NCI-H146 treated with DMSO at 0.1 percent for 48 hours (cell line): ENCODE results near the gene RNASE8.
A peak's percentile ranks its signal among the peaks of the same experiment; 100 is the strongest.

ENCODE experiments used
- DNase-seq: peaks from one replicate; lab custom pipeline; 2025; ENCODE audit not compliant: unreplicated experiment; lab: John Stamatoyannopoulos, UW

RNASE8 gene

GRCh38 chr14:21090940-21091663 lies 33.5 kb downstream of the RNASE8 start:
- DNase-seq: no peak

DNA sequence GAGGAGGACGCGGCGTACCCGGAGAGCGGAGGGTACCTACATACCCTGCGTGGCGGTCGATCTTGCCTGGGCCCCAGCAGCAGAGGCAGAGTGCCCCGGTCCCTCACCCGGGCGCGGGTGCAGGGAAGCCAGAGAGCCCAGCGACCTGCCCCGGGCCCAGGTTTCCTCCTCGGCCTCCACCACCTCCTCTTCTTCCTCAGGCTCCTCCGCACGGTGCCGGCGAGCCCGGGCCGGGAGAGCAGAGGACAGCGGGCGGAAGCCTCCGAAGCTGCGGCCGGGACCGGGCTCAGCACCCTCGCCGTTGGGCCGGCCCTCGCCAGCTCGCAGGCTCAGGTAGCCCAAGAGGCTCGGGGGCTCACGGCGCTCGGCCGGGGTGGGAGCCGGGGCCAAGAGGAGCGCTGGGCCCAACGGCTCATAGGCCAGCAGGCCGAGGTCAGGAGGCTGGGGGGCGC lies 34.2 kb downstream of the RNASE8 start:
- no peak for DNase-seq

DNA sequence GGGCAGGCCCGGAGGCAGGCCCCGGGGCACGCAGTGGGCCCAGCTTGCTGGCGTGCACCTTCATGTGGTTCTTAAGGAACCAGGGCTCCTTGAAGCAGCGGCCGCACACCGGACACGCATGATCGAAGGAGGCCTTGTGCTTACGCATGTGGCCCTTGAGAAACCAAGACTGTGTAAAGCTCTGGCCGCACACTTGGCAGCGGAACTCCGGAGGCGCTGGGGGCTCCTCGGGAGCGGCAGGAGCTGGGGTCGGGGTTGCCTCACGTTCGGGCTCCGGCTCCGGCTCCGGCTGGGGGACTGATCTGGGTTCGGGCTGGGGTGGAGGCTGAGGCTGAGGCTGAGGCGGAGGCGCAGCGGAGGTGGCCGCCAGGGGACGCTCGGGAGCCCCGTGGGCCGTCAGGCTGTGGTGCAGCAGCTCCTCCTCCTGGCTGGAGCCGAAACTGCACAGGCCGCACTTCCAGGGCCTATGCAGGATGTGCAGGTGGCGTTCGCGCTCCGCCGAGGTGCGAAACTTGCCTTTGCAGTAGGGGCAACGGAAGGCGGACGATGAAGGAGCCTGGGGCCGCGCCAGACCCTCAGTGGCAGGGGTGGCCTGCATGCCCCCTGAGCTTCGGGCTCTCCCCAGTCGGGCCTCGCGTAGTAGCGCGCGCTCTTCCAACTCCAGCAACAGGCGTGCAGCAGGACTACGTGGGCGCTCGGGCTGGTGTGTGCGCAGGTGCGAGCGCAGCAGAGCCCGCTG lies 34.8 kb downstream of the RNASE8 start:
- DNase-seq: no peak

- DNase-seq: no peak
Measured at GRCh38 chr14:21093018-21093417, 35.4 kb downstream of the RNASE8 start.

DNA sequence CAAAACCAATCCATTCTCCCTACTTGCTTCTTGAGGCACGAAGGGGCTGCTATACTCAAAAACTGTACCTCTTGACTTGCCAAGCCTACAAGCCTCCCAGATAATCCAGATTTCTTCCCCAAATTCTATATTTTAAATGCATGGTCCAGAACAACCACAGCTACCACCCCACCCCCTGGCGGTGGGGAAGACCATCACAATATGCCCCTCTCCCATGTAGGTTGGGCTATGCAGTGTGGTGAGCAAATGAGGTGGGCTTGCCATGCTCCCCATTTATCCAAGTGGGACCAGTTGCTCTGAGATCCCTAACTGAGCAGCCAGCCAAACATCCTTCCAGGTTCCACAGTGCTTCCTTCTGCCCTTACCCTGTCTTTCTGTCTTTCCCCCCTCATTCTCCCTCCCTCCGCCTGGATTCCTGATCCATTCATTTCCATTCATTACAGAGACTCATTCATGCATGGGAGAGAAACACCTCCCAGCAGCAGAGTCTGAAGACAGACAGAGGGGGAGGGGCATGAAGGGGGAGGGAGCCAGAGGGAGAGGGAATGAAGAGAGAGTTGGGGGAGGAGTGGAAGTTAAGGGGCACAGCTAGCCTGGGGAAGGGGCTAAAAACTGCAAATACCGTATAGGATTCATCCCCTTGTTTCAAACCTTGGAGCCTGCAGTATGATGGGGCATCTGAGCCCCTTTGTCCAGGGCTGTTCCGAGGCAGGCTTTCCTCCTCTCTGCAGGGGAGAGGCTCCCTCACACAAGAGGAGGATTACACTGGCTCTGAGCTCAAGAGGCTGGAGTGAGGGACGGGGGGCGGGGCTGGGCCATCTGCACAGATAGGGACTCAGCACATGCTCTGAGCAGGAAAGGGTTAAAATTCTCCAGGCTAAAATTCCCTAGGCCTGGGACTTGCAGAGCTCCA lies 36.4 kb downstream of the RNASE8 start:
- DNase-seq: no peak

GRCh38 chr14:21095430-21096205 lies 38.0 kb downstream of the RNASE8 start:
- DNase-seq: no peak

DNA sequence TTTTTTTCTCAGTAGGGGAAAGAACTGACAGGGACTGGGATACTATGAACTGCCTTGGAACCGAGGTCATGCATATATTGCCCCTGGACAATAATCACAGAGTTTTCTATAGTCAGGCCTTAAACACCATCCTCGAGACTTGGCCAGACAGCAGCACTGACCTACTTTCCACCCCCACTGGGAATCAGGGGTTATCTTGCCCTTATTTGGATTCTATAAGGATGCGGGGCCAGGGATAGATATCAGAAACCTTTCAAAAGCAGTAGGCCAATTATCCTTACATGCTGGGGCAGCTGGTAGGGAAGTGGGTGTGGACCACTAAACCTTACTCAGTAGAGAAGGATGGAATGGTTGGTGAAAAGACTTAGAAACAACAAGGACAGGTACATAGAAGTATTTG lies 38.8 kb downstream of the RNASE8 start:
- DNase-seq: peak; percentile 37

DNA sequence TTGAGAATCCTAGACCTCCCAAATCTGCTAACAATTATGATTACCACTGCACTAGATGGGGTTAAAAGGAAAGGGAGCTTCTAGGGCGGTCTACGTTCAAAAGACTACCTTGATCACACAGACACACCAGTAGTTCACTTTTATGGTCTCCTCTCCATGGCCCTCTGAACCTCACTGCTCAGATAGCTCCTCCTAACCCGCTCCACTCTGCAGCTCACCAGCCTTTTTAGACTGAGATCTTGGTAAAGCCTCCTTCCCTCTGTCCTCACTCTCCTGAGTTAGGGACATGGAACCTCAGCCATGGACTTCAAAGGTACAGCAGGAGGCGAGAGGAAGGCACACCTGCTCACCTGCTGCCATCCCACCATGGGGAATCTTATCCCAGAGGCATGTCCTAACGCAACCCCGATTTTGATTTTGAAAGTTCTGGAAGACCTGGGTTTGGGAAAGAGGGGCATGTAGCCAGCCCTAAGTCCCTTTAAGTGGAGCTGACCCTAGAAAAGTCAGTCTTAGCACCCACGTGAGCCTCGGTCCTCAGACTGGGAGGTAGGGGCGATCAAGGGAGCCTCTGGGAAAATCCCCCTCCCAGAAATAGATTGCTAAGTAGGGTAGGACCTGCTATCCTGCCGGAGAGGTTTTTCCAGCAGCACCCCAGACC lies 39.5 kb downstream of the RNASE8 start:
- no peak for DNase-seq

DNA sequence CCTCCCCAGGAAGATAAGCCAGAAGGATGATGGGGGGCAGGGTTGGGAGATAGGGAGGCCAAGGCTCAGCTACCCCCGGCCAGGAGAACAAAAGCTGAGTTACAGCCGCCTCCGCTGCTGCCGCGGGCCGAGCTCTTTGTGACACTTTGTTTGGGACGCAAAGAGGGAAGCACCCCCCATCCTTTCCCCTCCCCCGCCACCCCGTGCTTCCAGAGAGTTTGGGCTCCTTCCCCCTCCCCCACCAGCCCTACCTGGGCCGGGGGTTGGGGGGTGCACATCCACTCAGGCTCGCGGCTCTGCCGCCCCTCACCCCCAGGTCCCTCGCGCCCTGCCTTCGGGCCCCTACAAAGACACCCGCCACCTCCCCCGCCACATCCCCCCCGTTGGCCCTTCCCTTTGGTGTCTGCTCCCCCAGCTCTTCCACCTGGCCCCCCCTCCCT lies 40.0 kb downstream of the RNASE8 start:
- peak; percentile 12 for DNase-seq

GRCh38 chr14:21098076-21098891 lies 40.7 kb downstream of the RNASE8 start, which contains the start of gene ZNF219:
TSS of gene ZNF219 (minus strand) at chr14:21098655. CDS start at chr14:21093591, 5,064 bp downstream.
- DNase-seq: peak; percentile 44

DNA sequence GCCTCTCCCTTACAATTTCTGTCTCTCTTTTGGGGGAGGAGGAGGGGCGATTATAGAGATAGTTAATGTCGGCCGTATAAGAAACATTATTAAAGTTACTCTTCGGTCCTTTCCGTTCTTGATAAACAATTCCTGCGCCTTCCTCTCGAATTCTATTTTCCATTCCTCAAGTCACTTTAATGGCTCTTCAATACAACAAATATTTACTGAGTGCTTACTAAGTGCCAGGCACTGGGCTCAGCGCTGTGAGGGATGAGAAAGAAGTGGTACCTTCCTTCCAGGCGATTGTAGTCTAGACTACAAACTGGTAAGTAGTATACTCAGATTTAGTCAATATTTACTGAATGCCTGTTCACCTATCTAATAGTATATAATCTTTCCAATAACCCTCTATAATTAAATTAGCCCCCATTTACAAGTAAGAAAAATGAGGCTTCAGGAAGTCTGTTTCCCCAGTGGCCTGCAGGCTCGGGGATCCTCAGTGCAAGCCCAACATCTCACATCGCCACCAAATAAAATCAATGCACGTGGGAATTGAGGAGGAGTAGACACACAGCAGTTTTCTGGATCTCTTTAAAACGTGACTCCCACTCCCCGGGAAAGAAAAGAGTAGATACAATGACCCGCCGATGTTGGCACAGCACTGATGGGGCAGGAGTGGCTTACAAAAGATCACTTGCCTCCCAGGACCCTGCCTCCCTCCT lies 41.4 kb downstream of the RNASE8 start:
- DNase-seq: no peak

GRCh38 chr14:21099596-21099985 lies 42.0 kb downstream of the RNASE8 start:
- no peak for DNase-seq

GRCh38 chr14:21100931-21101330 lies 43.3 kb downstream of the RNASE8 start, which contains the start of gene TMEM253:
TSS of gene TMEM253 (plus strand) at chr14:21101066. CDS start at chr14:21101344, 278 bp downstream.
- DNase-seq: no peak

DNA sequence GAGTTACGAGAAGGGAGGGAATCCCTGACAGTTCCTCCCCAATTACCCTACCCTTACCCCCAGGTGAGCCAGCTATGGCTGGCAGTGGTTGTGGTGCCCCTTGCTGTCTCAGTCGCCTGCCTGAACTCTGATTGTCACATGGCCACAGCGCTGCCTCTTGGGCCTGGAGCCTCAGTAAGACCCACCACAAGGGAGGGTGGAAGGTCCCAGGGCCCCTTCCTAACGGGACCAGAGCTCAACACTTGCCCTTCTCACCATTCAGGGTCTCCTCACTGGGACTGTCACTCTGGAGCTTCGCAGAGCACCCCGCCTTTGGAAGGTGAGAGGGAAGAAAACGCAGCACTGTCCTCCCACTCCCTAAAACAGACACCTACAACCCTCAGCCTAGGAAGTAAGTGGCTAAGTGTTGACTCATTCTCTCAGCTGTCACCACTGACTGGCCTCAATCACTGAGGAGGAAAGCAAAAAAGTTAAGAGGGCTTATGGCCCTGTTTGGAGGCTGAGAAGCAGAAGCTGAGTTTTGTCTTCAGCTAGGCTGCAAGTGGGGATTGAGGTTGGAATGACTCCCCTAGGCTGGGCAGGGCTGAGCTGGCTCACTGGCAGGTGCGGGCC lies 44.3 kb downstream of the RNASE8 start:
- no peak for DNase-seq

DNA sequence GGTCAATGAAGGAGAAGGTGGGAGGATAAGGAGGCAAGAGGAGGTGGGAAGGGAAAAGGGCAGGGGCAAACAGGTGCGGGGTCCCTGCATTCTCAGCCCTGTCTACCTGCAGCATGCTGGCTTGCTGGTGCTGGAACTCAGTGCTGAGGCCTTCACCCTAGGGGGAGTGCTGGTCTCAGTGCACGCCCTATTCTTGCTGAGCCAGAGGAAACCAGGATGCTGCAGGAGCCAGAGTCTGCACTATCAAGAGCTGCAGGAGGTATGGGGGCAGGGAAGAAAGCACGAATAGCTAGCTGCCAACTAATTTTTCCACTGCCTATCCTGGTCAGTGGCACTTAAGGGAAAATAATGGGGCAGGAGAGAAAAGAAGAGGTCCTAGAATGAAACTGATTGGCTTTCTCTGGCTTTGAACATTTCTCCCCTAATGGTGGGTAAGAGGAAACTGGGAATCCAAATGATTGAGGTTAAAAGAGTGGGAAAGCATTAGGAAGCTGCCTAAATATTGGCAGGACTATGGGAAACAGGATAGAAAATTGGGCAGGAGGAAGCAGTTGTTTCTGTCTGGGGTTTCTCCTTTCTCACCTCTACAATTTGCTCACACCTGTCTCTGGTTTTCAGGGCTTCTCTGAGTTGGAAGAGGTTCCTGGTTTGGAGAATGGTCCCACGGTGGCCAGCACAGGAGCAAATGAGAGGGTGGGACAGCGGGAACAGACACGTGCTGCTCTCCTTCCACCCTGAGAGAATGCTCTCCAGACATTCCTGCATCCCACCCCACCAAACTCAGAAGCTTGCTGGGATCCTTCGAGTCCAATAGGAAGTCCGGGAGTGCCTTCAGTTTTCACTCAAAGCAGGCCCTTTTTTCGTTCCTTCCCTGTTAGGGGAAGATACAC lies 45.1 kb downstream of the RNASE8 start:
- DNase-seq: no peak

- DNase-seq: no peak
Measured at GRCh38 chr14:21103411-21103709, 45.7 kb downstream of the RNASE8 start.
